Adrenal gland (tissue), 5 donors: Measurements from ENCODE around the gene KCTD21.

Source experiments
- CTCF ChIP-seq, 6 experiments: fragments of 450-650 bp in 4 of 6; fragments of 200-600 bp in 2 of 6; sonication (generic) in 1 of 6; IDR thresholded peaks; 1 replicate in 5 of 6; 2 replicates in 1 of 6; pipeline versions ENCODE4 v1.5.1 to v1.8.0; 2016 to 2021; ENCODE audit warnings: antibody characterized with exemption in 6 of 6, mild to moderate bottlenecking in 2 of 6, moderate library complexity in 1 of 6
- POLR2A ChIP-seq, 2 donors: fragments of 450-650 bp; IDR thresholded peaks; one replicate each; pipeline ENCODE4 v1.6.1; 2017; ENCODE audit warnings: antibody characterized with exemption in 2 of 2, mild to moderate bottlenecking in 2 of 2, moderate library complexity in 1 of 2
- donor health status: DM: no; HTN: no; CAD: no.

GRCh38 chr11:78179459-78180071 is 8.9 kb downstream of the KCTD21 start:
- no peak for TF ChIP-seq POLR2A (IDR thresholded peaks at IDR 0.05)
- TF ChIP-seq CTCF (IDR thresholded peaks at IDR 0.05), result no peak
